ENCODE measurements around the gene DLGAP1.
"Not testable (repeated sequence)": the region's sequence is repeated elsewhere in the genome, so short reads cannot be mapped to it uniquely, and the experiment has no call there.

DLGAP1 gene

GRCh38 chr18:3585656-3586509 is 869.2 kb downstream of the DLGAP1 start:
- Histone ChIP-seq H2BK15ac (replicated peaks; ENCODE audit: low read depth) (no peak overlapping the region), H3K79me2 (ENCODE audit: control insufficient read depth, insufficient read depth, low read length) (no peaks in the 10 kb centered on the region), H3K56ac (ENCODE audit: low read length) (peak overlapping the region; percentile 2), H4K5ac (ENCODE audit: low read length) (no peak overlapping the region), H2BK120ac (ENCODE audit: low read depth, low read length) (peak overlapping the region; percentile 30), H2AK5ac (ENCODE audit: low read length) (no peak overlapping the region), H3K18ac (ENCODE audit: low read length) (no peak overlapping the region), H3K79me1 (ENCODE audit: low read length) (no peaks in the 10 kb centered on the region), H3K23ac (ENCODE audit: low read length) (no peak overlapping the region), H3K4me2 (ENCODE audit: low read length) (no peak overlapping the region), H3K4me1 (ENCODE audit: control insufficient read depth, low read depth, low read length) (no peaks in the 10 kb centered on the region), H3K4ac (ENCODE audit: low read depth, low read length) (no peak overlapping the region), H2BK5ac (ENCODE audit: low read length) (peak overlapping the region; percentile 48), H3K27ac (ENCODE audit: low read depth, low read length) (no peak overlapping the region), H4K8ac (ENCODE audit: low read depth, low read length) (no peak overlapping the region), H3K36me3 (ENCODE audit: control insufficient read depth, insufficient read depth, low read length) (no peaks in the 10 kb centered on the region), H3K27me3 (ENCODE audit: insufficient read depth, low read length, poor library complexity) (no peaks in the 10 kb centered on the region), H3K9ac (ENCODE audit: low read length) (no peak overlapping the region), H3K4me3 (ENCODE audit: low read length) (no peak overlapping the region)
- peak; percentile 93 for DNase-seq
- no CpG with 5 or more reads among the region's 12 CpGs for WGBS (ENCODE audit: extremely low coverage, insufficient coverage, low lambda C conversion rate)

- H3K9ac ChIP-seq (ENCODE audit: low read length): no peak overlapping the region
- H3K4me3 ChIP-seq (ENCODE audit: low read length): no peak overlapping the region
- H4K5ac ChIP-seq (ENCODE audit: low read length): no peak overlapping the region
- no peak overlapping the region for H3K4ac ChIP-seq (ENCODE audit: low read depth, low read length)
- H3K27me3 ChIP-seq (ENCODE audit: insufficient read depth, low read length, poor library complexity): no peaks in the 10 kb centered on the region
- DNase-seq: peak; percentile 63
- no peak overlapping the region for H2BK15ac ChIP-seq (replicated peaks; ENCODE audit: low read depth)
- H3K23ac ChIP-seq (ENCODE audit: low read length): no peak overlapping the region
- no peaks in the 10 kb centered on the region for H3K4me1 ChIP-seq (ENCODE audit: control insufficient read depth, low read depth, low read length)
- no peaks in the 10 kb centered on the region for H3K79me1 ChIP-seq (ENCODE audit: low read length)
- WGBS (ENCODE audit: extremely low coverage, insufficient coverage, low lambda C conversion rate): no CpG with 5 or more reads among the region's 6 CpGs
- no peaks in the 10 kb centered on the region for H3K79me2 ChIP-seq (ENCODE audit: control insufficient read depth, insufficient read depth, low read length)
- peak overlapping the region; percentile 53 for H3K18ac ChIP-seq (ENCODE audit: low read length)
- H3K27ac ChIP-seq (ENCODE audit: low read depth, low read length): peak overlapping the region; percentile 20
- no peak overlapping the region for H3K4me2 ChIP-seq (ENCODE audit: low read length)
- H4K8ac ChIP-seq (ENCODE audit: low read depth, low read length): no peak overlapping the region
- H2BK120ac ChIP-seq (ENCODE audit: low read depth, low read length): no peak overlapping the region
- H2BK5ac ChIP-seq (ENCODE audit: low read length): no peak overlapping the region
- no peak overlapping the region for H2AK5ac ChIP-seq (ENCODE audit: low read length)
- no peak overlapping the region for H3K56ac ChIP-seq (ENCODE audit: low read length)
- H3K36me3 ChIP-seq (ENCODE audit: control insufficient read depth, insufficient read depth, low read length): no peaks in the 10 kb centered on the region
Observed at GRCh38 chr18:3584897-3585460, 870.1 kb downstream of the DLGAP1 start.

DNA sequence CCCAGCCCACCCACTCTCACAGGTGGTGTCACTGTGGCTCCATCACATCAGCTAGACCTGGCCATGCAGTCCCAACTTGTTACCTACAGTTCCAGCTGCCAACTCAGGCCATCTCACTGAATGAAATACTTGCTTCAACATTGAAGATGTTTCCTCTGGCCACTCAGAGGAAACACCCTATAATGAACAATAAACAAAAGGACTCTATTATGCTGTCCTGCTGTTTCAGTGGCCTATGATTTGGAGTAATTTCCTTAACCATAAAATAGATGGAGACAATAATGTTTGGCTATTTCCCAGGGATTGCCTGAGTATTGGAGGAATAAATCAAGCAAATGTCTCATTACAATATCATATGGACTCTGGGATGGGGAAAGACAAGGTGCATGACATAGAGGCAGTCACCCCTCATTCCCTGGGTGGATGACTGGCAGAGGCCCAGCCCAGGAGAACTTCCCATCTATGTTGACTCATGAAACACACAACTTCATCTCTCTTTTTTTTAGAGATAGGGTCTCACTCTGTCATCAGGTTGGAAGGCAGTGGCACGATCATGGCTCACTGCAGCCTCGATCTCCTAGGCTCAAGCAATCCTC is 870.7 kb downstream of the DLGAP1 start:
- no peak for DNase-seq
- no CpG with 5 or more reads among the region's 2 CpGs for WGBS (ENCODE audit: extremely low coverage, insufficient coverage, low lambda C conversion rate)
- no peaks in the 10 kb centered on the region for H3K4me1 ChIP-seq (ENCODE audit: control insufficient read depth, low read depth, low read length)

GRCh38 chr18:3583873-3584247 is 871.2 kb downstream of the DLGAP1 start:
- no peak overlapping the region for H2BK5ac ChIP-seq (ENCODE audit: low read length)
- H3K4me3 ChIP-seq (ENCODE audit: low read length): no peak overlapping the region
- H3K27ac ChIP-seq (ENCODE audit: low read depth, low read length): no peak overlapping the region
- peak overlapping the region; percentile 42 for H3K18ac ChIP-seq (ENCODE audit: low read length)
- no peak overlapping the region for H4K8ac ChIP-seq (ENCODE audit: low read depth, low read length)
- H3K4me2 ChIP-seq (ENCODE audit: low read length): no peak overlapping the region
- no peaks in the 10 kb centered on the region for H3K79me1 ChIP-seq (ENCODE audit: low read length)
- peak overlapping the region; percentile 14 for H2BK120ac ChIP-seq (ENCODE audit: low read depth, low read length)
- H3K79me2 ChIP-seq (ENCODE audit: control insufficient read depth, insufficient read depth, low read length): no peaks in the 10 kb centered on the region
- DNase-seq: no peak
- no peak overlapping the region for H3K56ac ChIP-seq (ENCODE audit: low read length)
- no peaks in the 10 kb centered on the region for H3K27me3 ChIP-seq (ENCODE audit: insufficient read depth, low read length, poor library complexity)
- no peak overlapping the region for H2AK5ac ChIP-seq (ENCODE audit: low read length)
- H2BK15ac ChIP-seq (replicated peaks; ENCODE audit: low read depth): peak overlapping the region; percentile 11
- no peak overlapping the region for H4K5ac ChIP-seq (ENCODE audit: low read length)
- H3K9ac ChIP-seq (ENCODE audit: low read length): no peak overlapping the region
- no peaks in the 10 kb centered on the region for H3K4me1 ChIP-seq (ENCODE audit: control insufficient read depth, low read depth, low read length)
- WGBS (ENCODE audit: extremely low coverage, insufficient coverage, low lambda C conversion rate): no CpG with 5 or more reads among the region's 7 CpGs
- peak overlapping the region; percentile 58 for H3K4ac ChIP-seq (ENCODE audit: low read depth, low read length)
- H3K36me3 ChIP-seq (ENCODE audit: control insufficient read depth, insufficient read depth, low read length): no peaks in the 10 kb centered on the region
- no peak overlapping the region for H3K23ac ChIP-seq (ENCODE audit: low read length)

More for the DNA sequence above, 870.7 kb downstream of the DLGAP1 start:
- Histone ChIP-seq H2AK5ac (ENCODE audit: low read length) (no peak overlapping the region), H3K27ac (ENCODE audit: low read depth, low read length) (no peak overlapping the region), H2BK120ac (ENCODE audit: low read depth, low read length) (no peak overlapping the region), H2BK5ac (ENCODE audit: low read length) (no peak overlapping the region), H3K27me3 (ENCODE audit: insufficient read depth, low read length, poor library complexity) (no peaks in the 10 kb centered on the region), H4K5ac (ENCODE audit: low read length) (no peak overlapping the region), H3K4me3 (ENCODE audit: low read length) (no peak overlapping the region), H4K8ac (ENCODE audit: low read depth, low read length) (no peak overlapping the region), H3K4ac (ENCODE audit: low read depth, low read length) (no peak overlapping the region), H3K79me2 (ENCODE audit: control insufficient read depth, insufficient read depth, low read length) (no peaks in the 10 kb centered on the region), H3K9ac (ENCODE audit: low read length) (no peak overlapping the region), H3K4me2 (ENCODE audit: low read length) (no peak overlapping the region), H3K36me3 (ENCODE audit: control insufficient read depth, insufficient read depth, low read length) (no peaks in the 10 kb centered on the region), H3K18ac (ENCODE audit: low read length) (peak overlapping the region; percentile 53), H3K56ac (ENCODE audit: low read length) (no peak overlapping the region), H2BK15ac (replicated peaks; ENCODE audit: low read depth) (peak overlapping the region; percentile 11), H3K23ac (ENCODE audit: low read length) (no peak overlapping the region), H3K79me1 (ENCODE audit: low read length) (no peaks in the 10 kb centered on the region)

DNA sequence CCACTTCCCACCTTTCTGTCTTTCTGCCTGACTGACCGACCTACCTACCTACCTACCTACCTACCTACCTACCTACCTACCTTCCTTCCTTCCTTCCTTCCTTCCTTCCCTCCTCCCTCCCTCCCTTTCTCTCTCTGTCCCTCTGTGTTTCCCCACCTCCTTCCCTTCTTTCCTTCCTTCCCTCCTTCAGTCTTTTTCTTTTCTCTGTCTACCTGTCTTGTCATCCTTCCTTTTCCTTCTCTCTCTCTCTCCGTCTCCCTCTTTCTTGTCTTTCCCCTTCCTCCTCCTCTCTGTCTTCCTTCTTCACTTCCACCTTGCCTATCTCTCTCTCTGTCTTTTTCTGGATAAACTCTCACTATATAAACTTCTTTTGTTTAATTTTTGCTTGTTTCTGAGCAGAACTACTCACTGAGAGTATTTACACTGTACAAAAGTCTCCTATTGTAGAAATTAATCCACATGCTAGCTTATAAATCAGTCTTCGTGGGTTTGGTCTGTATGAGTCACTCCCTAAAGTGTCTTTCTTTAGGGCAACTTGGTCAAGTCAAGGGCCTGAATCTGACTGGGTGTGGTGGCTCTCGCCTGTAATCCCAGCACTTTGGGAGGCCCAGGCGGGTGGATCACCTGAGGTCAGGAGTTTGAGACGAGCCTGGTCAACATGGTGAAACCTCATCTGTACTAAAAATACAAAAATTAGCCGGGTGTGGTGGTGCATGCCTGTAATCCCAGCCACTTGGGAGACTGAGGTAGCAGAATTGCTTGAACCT is 871.8 kb downstream of the DLGAP1 start:
- not testable (repeated sequence) for H3K4me1 ChIP-seq (ENCODE audit: control insufficient read depth, low read depth, low read length); H3K27me3 ChIP-seq (ENCODE audit: insufficient read depth, low read length, poor library complexity); H3K23ac ChIP-seq (ENCODE audit: low read length); H3K4ac ChIP-seq (ENCODE audit: low read depth, low read length); H3K9ac ChIP-seq (ENCODE audit: low read length); DNase-seq; H3K79me1 ChIP-seq (ENCODE audit: low read length); H3K27ac ChIP-seq (ENCODE audit: low read depth, low read length); H3K56ac ChIP-seq (ENCODE audit: low read length); H3K4me2 ChIP-seq (ENCODE audit: low read length); H3K36me3 ChIP-seq (ENCODE audit: control insufficient read depth, insufficient read depth, low read length); H2BK5ac ChIP-seq (ENCODE audit: low read length); H4K8ac ChIP-seq (ENCODE audit: low read depth, low read length); H2BK15ac ChIP-seq (replicated peaks; ENCODE audit: low read depth); H4K5ac ChIP-seq (ENCODE audit: low read length); H3K4me3 ChIP-seq (ENCODE audit: low read length); H3K79me2 ChIP-seq (ENCODE audit: control insufficient read depth, insufficient read depth, low read length)
- WGBS (ENCODE audit: extremely low coverage, insufficient coverage, low lambda C conversion rate): no CpG with 5 or more reads among the region's 7 CpGs
- H3K18ac ChIP-seq (ENCODE audit: low read length): peak overlapping the region; percentile 42
- H2AK5ac ChIP-seq (ENCODE audit: low read length): peak overlapping the region; percentile 24
- H2BK120ac ChIP-seq (ENCODE audit: low read depth, low read length): peak overlapping the region; percentile 14
